Body of pancreas (tissue), 4 donors: ENCODE measurements around the gene ZMYND11. TPM values are rescaled to one million over a fixed set of nuclear protein-coding genes. Genes with fewer than 3 reads are reported as not detected.

ENCODE experiments used
- ATAC-seq: fragments of 150-250 bp; one replicate; pipeline ENCODE4 v1.9.1; 2016
- DNase-seq, 4 donors: peaks; one replicate each; pipeline ENCODE4 v3.0.0-alpha.2; 2019
- H3K27ac ChIP-seq, 4 donors: fragments of 200-600 bp; sonication (generic); 1 replicate in 3 of 4; 2 replicates in 1 of 4; pipeline versions ENCODE4 v1.5.1 to v1.6.1; 2016 to 2019; ENCODE audit warnings: mild to moderate bottlenecking in 1 of 4, mixed read lengths in 1 of 4, moderate library complexity in 1 of 4
- H3K27me3 ChIP-seq, 2 donors: fragments of 200-600 bp; sonication (generic); one replicate each; pipeline ENCODE4 v1.6.0; 2016; ENCODE audit warnings: mild to moderate bottlenecking in 1 of 2
- H3K36me3 ChIP-seq, 2 donors: fragments of 200-600 bp; sonication (generic); replicated peaks in 1 of 2; 2 replicates each; pipeline ENCODE4 v1.5.1; 2016; ENCODE audit warnings: low read depth in 2 of 2; ENCODE audit not compliant: insufficient read depth in 1 of 2
- H3K4me1 ChIP-seq: fragments of 200-600 bp; sonication (generic); one replicate; pipeline ENCODE4 v1.6.0; 2016
- H3K4me3 ChIP-seq, 2 donors: fragments of 200-600 bp; sonication (generic); 1 replicate in 1 of 2; 2 replicates in 1 of 2; pipeline ENCODE4 v1.5.1; 2016 to 2019
- H3K9me3 ChIP-seq, 3 donors: fragments of 200-600 bp; sonication (generic); 1 replicate in 2 of 3; 2 replicates in 1 of 3; pipeline ENCODE4 v1.5.1; 2016
- CTCF ChIP-seq, 7 experiments: fragments of 450-650 bp in 4 of 7; fragments of 200-600 bp in 3 of 7; sonication (generic) in 3 of 7; IDR thresholded peaks; one replicate each; pipeline ENCODE4 v1.5.1; 2016 to 2019; ENCODE audit warnings: antibody characterized with exemption in 7 of 7
- POLR2A ChIP-seq, 3 donors: fragments of 450-650 bp; IDR thresholded peaks; one replicate each; pipeline ENCODE4 v1.6.1; 2016; ENCODE audit warnings: antibody characterized with exemption in 3 of 3, mild to moderate bottlenecking in 2 of 3
- WGBS, 2 donors: methylation state at CpG; one replicate each; pipeline ENCODE4 v1.1.5; 2017; 5-methylcytosine and 5-hydroxymethylcytosine counted together
- intact Hi-C: fragments of 100-400 bp; cut with DNase I; formaldehyde crosslinking; loops from one replicate; pipeline ENCODE4 v1.15.1; 2023
- total RNA-seq, 2 donors: library from RNA; depleted of rRNA; stranded (reverse); fragments of >200 nt; gene quantifications; one replicate each; pipeline ENCODE4 v1.1.0, GENCODE V29; 2016

The ZMYND11 gene
- total RNA-seq, 2 donors from 2014 or later: 37.6 to 43.8 TPM

GRCh38 chr10:190216-190615 is 55.0 kb downstream of the ZMYND11 start:
- H3K4me3 ChIP-seq: no peak overlapping the region

GRCh38 chr10:191703-192518 is 56.7 kb downstream of the ZMYND11 start:
- DNase-seq (peak; percentile 16 to 42 (median 22)), ATAC-seq (peak; percentile 78)
- intact Hi-C loops: no loop called here
- H3K27me3 ChIP-seq: no peaks in the 10 kb centered on the region
- TF ChIP-seq POLR2A (IDR thresholded peaks at IDR 0.05) (no peak), CTCF (IDR thresholded peaks at IDR 0.05) (no peak)
- WGBS, 2 donors: 31 to 33% methylated on average over 9 of the region's 9 CpGs
- H3K27ac ChIP-seq: no peak overlapping the region
- H3K9me3 ChIP-seq: no peaks in the 10 kb centered on the region
- H3K4me3 ChIP-seq: no peak overlapping the region
- H3K36me3 ChIP-seq: no peaks in the 10 kb centered on the region
- H3K4me1 ChIP-seq: peaks cover 10% of the 10 kb centered on the region

More at GRCh38 chr10:190216-190615, 55.0 kb downstream of the ZMYND11 start:
- no peak overlapping the region for H3K27ac ChIP-seq
- ATAC-seq (no peak), DNase-seq (no peak)
- peaks cover 10% of the 10 kb centered on the region for H3K4me1 ChIP-seq
- no peaks in the 10 kb centered on the region for H3K9me3 ChIP-seq
- intact Hi-C loops: no loop called here
- H3K36me3 ChIP-seq: no peaks in the 10 kb centered on the region
- WGBS, 2 donors: 86 to 92% methylated on average over 8 of the region's 8 CpGs
- TF ChIP-seq CTCF (IDR thresholded peaks at IDR 0.05) (no peak), POLR2A (IDR thresholded peaks at IDR 0.05) (no peak)
- H3K27me3 ChIP-seq: no peaks in the 10 kb centered on the region

- DNase-seq: no peak
- Histone ChIP-seq H3K4me3 (no peak overlapping the region), H3K36me3 (no peaks in the 10 kb centered on the region), H3K4me1 (peaks cover 10% of the 10 kb centered on the region), H3K27me3 (no peaks in the 10 kb centered on the region), H3K27ac (no peak overlapping the region), H3K9me3 (no peaks in the 10 kb centered on the region)
- 94 to 96% methylated on average over 5 of the region's 5 CpGs for WGBS, 2 donors
- TF ChIP-seq POLR2A (IDR thresholded peaks at IDR 0.05): no peak
- no peak for TF ChIP-seq CTCF (IDR thresholded peaks at IDR 0.05)
- intact Hi-C loops: no loop called here
- no peak for ATAC-seq
Measured at GRCh38 chr10:194281-194680, 59.0 kb downstream of the ZMYND11 start.

GRCh38 chr10:200405-200804 is 65.2 kb downstream of the ZMYND11 start:
- no peak for DNase-seq

More at GRCh38 chr10:200405-200804, 65.2 kb downstream of the ZMYND11 start:
- no peak for ATAC-seq
- Histone ChIP-seq H3K9me3 (no peaks in the 10 kb centered on the region), H3K4me1 (no peaks in the 10 kb centered on the region), H3K27ac (no peak overlapping the region), H3K27me3 (no peaks in the 10 kb centered on the region), H3K36me3 (no peaks in the 10 kb centered on the region), H3K4me3 (no peak overlapping the region)
- WGBS, 2 donors: 75 to 93% methylated on average over 1 of the region's 1 CpG
- TF ChIP-seq POLR2A (IDR thresholded peaks at IDR 0.05) (no peak), CTCF (IDR thresholded peaks at IDR 0.05) (no peak)
- intact Hi-C loops: no loop called here
